Calu3 (cell line): ENCODE data around the gene PRUNE1. TPM values are rescaled to one million over a fixed set of nuclear protein-coding genes. Genes with fewer than 3 reads are reported as not detected.

Source experiments
- BruUV-seq: library from RNA; stranded (reverse); fragments of 400-500 nt; replicated peaks from 2 replicates; lab custom pipeline; 2021; lab: Mats Ljungman, UMichigan
- CTCF ChIA-PET: fragments of 300-600 bp; sonication (Branson Sonifier 250); formaldehyde crosslinking; loops from one replicate; lab custom pipeline; 2022; ENCODE audit warnings: antibody characterized with exemption; lab: Charles Lee
- DNase-seq: peaks from one replicate; pipeline ENCODE4 v3.0.0; 2022
- H3K27ac Mint-ChIP-seq: one replicate; pipeline ENCODE4 v1.8.0; 2022; ENCODE audit warnings: mixed read lengths; ENCODE audit not compliant: unreplicated experiment
- H3K27me3 Mint-ChIP-seq: one replicate; pipeline ENCODE4 v1.8.0; 2022; ENCODE audit warnings: mixed read lengths; ENCODE audit not compliant: unreplicated experiment
- H3K36me3 Mint-ChIP-seq: one replicate; pipeline ENCODE4 v1.8.0; 2022; ENCODE audit warnings: mild to moderate bottlenecking, moderate library complexity, mixed read lengths; ENCODE audit not compliant: insufficient read depth, unreplicated experiment
- H3K4me1 Mint-ChIP-seq: one replicate; pipeline ENCODE4 v1.8.0; 2022; ENCODE audit warnings: mild to moderate bottlenecking, low read depth, mixed read lengths; ENCODE audit not compliant: unreplicated experiment
- H3K4me3 Mint-ChIP-seq: one replicate; pipeline ENCODE4 v1.8.0; 2022; ENCODE audit warnings: mild to moderate bottlenecking, low read depth, moderate library complexity, mixed read lengths; ENCODE audit not compliant: unreplicated experiment
- H3K9me3 Mint-ChIP-seq: one replicate; pipeline ENCODE4 v1.8.0; 2022; ENCODE audit warnings: low read depth, mixed read lengths; ENCODE audit not compliant: unreplicated experiment
- intact Hi-C: fragments of 100-400 bp; cut with micrococcal nuclease; formaldehyde crosslinking; loops from one replicate; pipeline ENCODE4 v1.10.0; 2022; ENCODE audit not compliant: unreplicated experiment
- total RNA-seq: library from RNA; stranded (reverse); gene quantifications from 2 replicates; pipeline ENCODE4 v1.2.3, GENCODE V29; 2022
- TF ChIP-seq, protein P1 (sequence below): fragments of 200-600 bp; IDR thresholded peaks from one replicate; pipeline ENCODE4 v1.8.0; 2022; ENCODE audit warnings: antibody characterized with exemption; ENCODE audit not compliant: unreplicated experiment

The PRUNE1 gene
- total RNA-seq, 1 experiment from 2014 or later: 15.9 TPM

GRCh38 chr1:151061704-151062103 is 53.5 kb downstream of the PRUNE1 start:
- Mint-ChIP-seq H3K4me3 (no peak overlapping the region), H3K36me3 (peaks cover 42% of the 10 kb centered on the region), H3K9me3 (no peaks in the 10 kb centered on the region), H3K27ac (no peak overlapping the region), H3K27me3 (no peaks in the 10 kb centered on the region), H3K4me1 (peaks cover 35% of the 10 kb centered on the region)
- CTCF ChIA-PET: interaction anchor here (1.0 kb wide), 2 partner anchors 9 kb away, joined by 3 to 4 read pairs; partner anchors contain the start of gene GABPB2
- no peak for DNase-seq
- intact Hi-C loops: no loop called here
- TF ChIP-seq, protein P1, sequence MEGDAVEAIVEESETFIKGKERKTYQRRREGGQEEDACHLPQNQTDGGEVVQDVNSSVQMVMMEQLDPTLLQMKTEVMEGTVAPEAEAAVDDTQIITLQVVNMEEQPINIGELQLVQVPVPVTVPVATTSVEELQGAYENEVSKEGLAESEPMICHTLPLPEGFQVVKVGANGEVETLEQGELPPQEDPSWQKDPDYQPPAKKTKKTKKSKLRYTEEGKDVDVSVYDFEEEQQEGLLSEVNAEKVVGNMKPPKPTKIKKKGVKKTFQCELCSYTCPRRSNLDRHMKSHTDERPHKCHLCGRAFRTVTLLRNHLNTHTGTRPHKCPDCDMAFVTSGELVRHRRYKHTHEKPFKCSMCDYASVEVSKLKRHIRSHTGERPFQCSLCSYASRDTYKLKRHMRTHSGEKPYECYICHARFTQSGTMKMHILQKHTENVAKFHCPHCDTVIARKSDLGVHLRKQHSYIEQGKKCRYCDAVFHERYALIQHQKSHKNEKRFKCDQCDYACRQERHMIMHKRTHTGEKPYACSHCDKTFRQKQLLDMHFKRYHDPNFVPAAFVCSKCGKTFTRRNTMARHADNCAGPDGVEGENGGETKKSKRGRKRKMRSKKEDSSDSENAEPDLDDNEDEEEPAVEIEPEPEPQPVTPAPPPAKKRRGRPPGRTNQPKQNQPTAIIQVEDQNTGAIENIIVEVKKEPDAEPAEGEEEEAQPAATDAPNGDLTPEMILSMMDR: no peak
- BruUV-seq: no TSS peak

GRCh38 chr1:151062741-151063371 is 54.6 kb downstream of the PRUNE1 start:
- DNase-seq: no peak
- Mint-ChIP-seq H3K36me3 (peaks cover 30% of the 10 kb centered on the region), H3K4me1 (peaks cover 23% of the 10 kb centered on the region), H3K4me3 (no peak overlapping the region), H3K27me3 (no peaks in the 10 kb centered on the region), H3K9me3 (no peaks in the 10 kb centered on the region), H3K27ac (no peak overlapping the region)
- BruUV-seq: no TSS peak
- TF ChIP-seq, protein P1: no peak
- intact Hi-C loops: no loop called here
- CTCF ChIA-PET: interaction anchor here (1.0 kb wide), 1 partner anchor 8 kb away, joined by 3 read pairs; no protein-coding TSS in a partner anchor

- H3K27me3 Mint-ChIP-seq: no peaks in the 10 kb centered on the region
- no peaks in the 10 kb centered on the region for H3K9me3 Mint-ChIP-seq
- CTCF ChIA-PET: interaction anchor here (0.5 kb wide), 1 partner anchor 25 kb away, joined by 4 read pairs; no protein-coding TSS in a partner anchor
- H3K4me1 Mint-ChIP-seq: peaks cover 10% of the 10 kb centered on the region
- H3K36me3 Mint-ChIP-seq: peaks cover 9% of the 10 kb centered on the region
- no peak overlapping the region for H3K4me3 Mint-ChIP-seq
- TF ChIP-seq, protein P1: no peak
- intact Hi-C loops: no loop called here
- no peak for DNase-seq
- BruUV-seq: no TSS peak
- H3K27ac Mint-ChIP-seq: no peak overlapping the region
These were observed 56.9 kb downstream of the PRUNE1 start for GRCh38 chr1:151065089-151065645.

GRCh38 chr1:151067185-151067584 is 58.9 kb downstream of the PRUNE1 start:
- Mint-ChIP-seq H3K27ac (no peak overlapping the region), H3K36me3 (peaks cover 26% of the 10 kb centered on the region), H3K27me3 (no peaks in the 10 kb centered on the region), H3K9me3 (no peaks in the 10 kb centered on the region), H3K4me3 (no peak overlapping the region), H3K4me1 (peaks cover 7% of the 10 kb centered on the region)
- intact Hi-C loops: no loop called here
- TF ChIP-seq, protein P1: no peak
- DNase-seq: no peak
- CTCF ChIA-PET: interaction anchor here (0.6 to 0.7 kb wide), 3 partner anchors 17 to 78 kb away, joined by 3 to 4 read pairs (median 3); no protein-coding TSS in a partner anchor
- no TSS peak for BruUV-seq
